ENCODE measurements around the gene C20orf144.
A peak's percentile ranks its signal among the peaks of the same experiment; 100 is the strongest.

C20orf144 gene

GRCh38 chr20:33663161-33664084 lies 1.3 kb downstream of the C20orf144 start:
- intact Hi-C loops (cut with DNase I): no loop called here
- DNase-seq: peak in 9 of 10 donors; percentile 69 to 97 (median 81)

- peak in 1 of 10 donors; percentile 69 for DNase-seq
- intact Hi-C loops (cut with DNase I): no loop called here
Measured at GRCh38 chr20:33664085-33664761, 2.1 kb downstream of the C20orf144 start.

- peak in 1 of 10 donors; percentile 68 for DNase-seq
- intact Hi-C loops (cut with DNase I): loop anchor here (5.0 kb wide), 2 partner anchors 68 to 207 kb away; partner anchors contain the start of gene ZNF341
Measured at GRCh38 chr20:33664762-33665144, 2.6 kb downstream of the C20orf144 start.

- DNase-seq: peak; percentile 85 to 98 (median 91)
- intact Hi-C loops (cut with DNase I): loop anchor here (5.0 kb wide), 2 partner anchors 66 to 209 kb away; partner anchors contain the start of gene ZNF341
Measured at GRCh38 chr20:33666293-33667244, 4.4 kb downstream of the C20orf144 start, which contains the start of gene ACTL10. ACTL10 (plus strand) TSS chr20:33666943; CDS start chr20:33667498, 555 bp downstream.

GRCh38 chr20:33667245-33667675 lies 5.1 kb downstream of the C20orf144 start:
- intact Hi-C loops (cut with DNase I): loop anchor here (5.0 kb wide), 2 partner anchors 65 to 210 kb away; partner anchors contain the start of gene ZNF341
- DNase-seq: peak in 3 of 10 donors; percentile 56 to 92 (median 87)

GRCh38 chr20:33667676-33668465 lies 5.7 kb downstream of the C20orf144 start:
- peak; percentile 68 to 97 (median 82) for DNase-seq
- intact Hi-C loops (cut with DNase I): loop anchor here (5.0 kb wide), 2 partner anchors 64 to 211 kb away; partner anchors contain the start of gene ZNF341

- DNase-seq: no peak
- intact Hi-C loops (cut with DNase I): loop anchor here (5.0 kb wide), 2 partner anchors 64 to 211 kb away; partner anchors contain the start of gene ZNF341
Measured at GRCh38 chr20:33668466-33669155, 6.5 kb downstream of the C20orf144 start.

GRCh38 chr20:33669224-33669623 lies 7.1 kb downstream of the C20orf144 start:
- intact Hi-C loops (cut with DNase I): loop anchor here (5.0 kb wide), 2 partner anchors 63 to 212 kb away; partner anchors contain the start of gene ZNF341
- DNase-seq: no peak

GRCh38 chr20:33669873-33670640 lies 7.9 kb downstream of the C20orf144 start:
- intact Hi-C loops (cut with DNase I): loop anchor here (5.0 kb wide), 2 partner anchors 62 to 213 kb away; partner anchors contain the start of gene ZNF341
- peak in 7 of 10 donors; percentile 70 to 96 (median 84) for DNase-seq

- DNase-seq: no peak
- intact Hi-C loops (cut with DNase I): no loop called here
Measured at GRCh38 chr20:33670715-33671499, 8.8 kb downstream of the C20orf144 start.

GRCh38 chr20:33671573-33672288 lies 9.6 kb downstream of the C20orf144 start:
- no peak for DNase-seq
- intact Hi-C loops (cut with DNase I): no loop called here

- intact Hi-C loops (cut with DNase I): no loop called here
- DNase-seq: peak in 1 of 10 donors; percentile 82
Measured at GRCh38 chr20:33672426-33673113, 10.4 kb downstream of the C20orf144 start.

- intact Hi-C loops (cut with DNase I): no loop called here
- no peak for DNase-seq
Measured at GRCh38 chr20:33673114-33673409, 10.9 kb downstream of the C20orf144 start.

GRCh38 chr20:33673410-33674293 lies 11.5 kb downstream of the C20orf144 start:
- intact Hi-C loops (cut with DNase I): no loop called here

More at GRCh38 chr20:33673410-33674293, 11.5 kb downstream of the C20orf144 start:
- no peak for DNase-seq
